ENCODE data around the gene ZNF568. TPM values are rescaled to one million over a fixed set of nuclear protein-coding genes. Genes with fewer than 3 reads are reported as not detected.
A peak's percentile ranks its signal among the peaks of the same experiment; 100 is the strongest.

The ZNF568 gene
- total and polyA plus RNA-seq, 9 of the 15 experiments (the other 6 are each of a cell fraction or from before 2014, with no cell fraction given): 0.04 to 0.36 (median 0.07) TPM; not detected in 1

DNA sequence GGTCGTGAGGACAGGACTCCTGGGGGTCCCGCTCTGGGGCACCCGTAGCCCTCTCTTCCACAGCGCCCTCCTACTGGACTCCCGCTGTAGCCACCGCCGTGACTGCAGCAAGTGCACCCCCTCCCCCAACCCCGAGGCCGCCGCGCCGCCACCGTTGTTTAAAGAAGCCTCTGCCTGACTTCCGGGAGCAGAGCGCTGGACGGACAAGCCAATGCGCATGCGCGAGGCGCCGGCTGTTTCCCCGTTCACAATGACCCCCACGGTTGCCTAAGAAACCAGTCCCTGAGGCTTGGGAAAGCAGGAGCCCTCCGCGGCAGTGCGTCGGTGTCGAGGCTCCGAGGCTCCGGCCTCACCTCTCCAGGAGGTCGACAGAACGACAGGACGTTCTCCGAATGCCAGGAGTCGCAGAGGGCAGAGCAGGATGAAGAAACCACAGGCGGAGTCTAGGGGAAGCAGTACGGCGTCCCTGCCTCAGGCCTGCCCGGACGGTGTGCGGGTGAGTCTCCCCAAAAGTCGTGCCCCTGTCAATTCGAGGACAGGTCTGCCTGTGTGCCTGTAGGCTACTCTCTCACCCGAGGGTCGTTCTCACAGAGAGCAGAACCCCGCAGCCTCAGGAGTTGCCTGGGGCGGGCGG lies 91.6 kb downstream of the ZNF568 start (continued):
- TF ChIP-seq ZNF212 (CRISPR knock-in tag; IDR thresholded peaks at IDR 0.05) (no peak), SRSF1 (IDR thresholded peaks at IDR 0.05; ENCODE audit: low read depth, low read length) (no peak), C11orf30 (IDR thresholded peaks at IDR 0.05; ENCODE audit: low read depth) (no peak), KLF6 (CRISPR knock-in tag; IDR thresholded peaks at IDR 0.05; ENCODE audit: borderline replicate concordance) (no peak), RFX7 (CRISPR knock-in tag; IDR thresholded peaks at IDR 0.05) (no peak), MBD2 (IDR thresholded peaks at IDR 0.05; ENCODE audit: borderline replicate concordance, low read depth) (no peak), CXXC5 (CRISPR knock-in tag; IDR thresholded peaks at IDR 0.05) (peak; percentile 55), SMC3 (conservative IDR thresholded peaks at IDR 0.05; ENCODE audit: insufficient read depth, low read depth, low read length) (no peak)

DNA sequence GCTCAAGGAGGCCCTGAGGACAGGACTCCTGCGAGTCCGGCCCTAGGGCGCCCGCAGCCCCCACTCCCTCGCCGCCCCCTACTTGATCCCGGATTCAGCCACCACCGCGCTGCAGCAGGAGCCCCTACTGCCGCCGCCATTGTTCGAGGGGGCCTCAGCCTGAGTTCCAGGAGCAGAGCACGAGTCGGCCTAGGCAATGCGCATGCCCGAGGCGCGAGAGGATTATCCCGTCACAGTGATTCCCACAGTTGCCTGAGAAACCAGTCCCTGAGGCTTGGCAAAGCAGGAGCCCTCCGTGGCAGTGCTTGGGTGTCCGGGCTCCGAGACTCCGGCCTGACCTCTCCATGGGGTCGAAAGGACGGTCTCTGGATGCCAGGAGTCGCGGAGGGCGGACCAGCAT lies 93.7 kb downstream of the ZNF568 start:
- no peak overlapping the region for H2AFZ ChIP-seq (ENCODE audit: low read depth, low read length)
- POLR2A ChIA-PET: no interaction called here
- no peak for ATAC-seq
- H3K79me2 ChIP-seq (ENCODE audit: control insufficient read depth, insufficient read depth, low read length): no peaks in the 10 kb centered on the region
- peak; percentile 14 to 38; a peak in 2 of 4 replicates for TF ChIP-seq NRF1 (conservative IDR thresholded peaks at IDR 0.05 in 1 of 2, IDR thresholded peaks at IDR 0.05 in 1 of 2)
- TF ChIP-seq NFYB (IDR thresholded peaks at IDR 0.05; ENCODE audit: extremely low read depth, insufficient read length): no peak
- no peak overlapping the region for H3K4me2 ChIP-seq (ENCODE audit: insufficient read depth, low read length)
- WGBS (ENCODE audit: insufficient coverage, low coverage, missing lambda C conversion rate): 3% methylated on average over 20 of the region's 28 CpGs
- H3K36me3 ChIP-seq (ENCODE audit: control insufficient read depth, insufficient read depth, low read length): no peaks in the 10 kb centered on the region
- peaks cover 0 to 9% of the 10 kb centered on the region in 2 experiments; a peak in 1 of 5 replicates for H3K4me1 ChIP-seq (replicated peaks in 1 of 2; ENCODE audit: control insufficient read depth in 2 of 2, insufficient read depth in 2 of 2, low read length in 2 of 2)
- in situ Hi-C loops (cut with MboI): no loop called here
- no peaks in the 10 kb centered on the region for H3K27me3 ChIP-seq (ENCODE audit: control insufficient read depth in 2 of 2, insufficient read depth in 2 of 2, low read length in 2 of 2)
- no peak for DNase-seq (ENCODE audit: extremely low read depth in 1 of 4, low spot score in 3 of 4)
- H3K27ac ChIP-seq (ENCODE audit: extremely low read depth, low read depth, low read length): no peak overlapping the region
- CTCF ChIA-PET (ENCODE audit: low intra/inter-chr PET ratio): no interaction called here
- no peak overlapping the region for H3K9ac ChIP-seq (ENCODE audit: insufficient read depth in 1 of 2, low read depth in 2 of 2, low read length in 2 of 2)
- no peaks in the 10 kb centered on the region for H4K20me1 ChIP-seq (replicated peaks; ENCODE audit: control insufficient read depth, insufficient read depth, low read length)
- H3K4me3 ChIP-seq: no peak overlapping the region
- BruUV-seq (replicated peaks): no TSS peak
- H3K9me1 ChIP-seq (ENCODE audit: control insufficient read depth, insufficient read depth, low read length): no peaks in the 10 kb centered on the region
- FAIRE-seq: no peak
- H3K9me3 ChIP-seq (replicated peaks; ENCODE audit: control insufficient read depth, insufficient read depth, low read depth, low read length): no peaks in the 10 kb centered on the region; the same call in 1 of the 2 replicates
- intact Hi-C loops (cut with micrococcal nuclease): no loop called here

Measured in K562 (cell line).